Hepatic stellate cell (primary cell): Measurements from ENCODE around the gene PALM2AKAP2.

Experiments
- DNase-seq: peaks from one replicate; pipeline ENCODE4 v3.0.0; 2011; ENCODE audit warnings: low spot score

Gene PALM2AKAP2

DNA sequence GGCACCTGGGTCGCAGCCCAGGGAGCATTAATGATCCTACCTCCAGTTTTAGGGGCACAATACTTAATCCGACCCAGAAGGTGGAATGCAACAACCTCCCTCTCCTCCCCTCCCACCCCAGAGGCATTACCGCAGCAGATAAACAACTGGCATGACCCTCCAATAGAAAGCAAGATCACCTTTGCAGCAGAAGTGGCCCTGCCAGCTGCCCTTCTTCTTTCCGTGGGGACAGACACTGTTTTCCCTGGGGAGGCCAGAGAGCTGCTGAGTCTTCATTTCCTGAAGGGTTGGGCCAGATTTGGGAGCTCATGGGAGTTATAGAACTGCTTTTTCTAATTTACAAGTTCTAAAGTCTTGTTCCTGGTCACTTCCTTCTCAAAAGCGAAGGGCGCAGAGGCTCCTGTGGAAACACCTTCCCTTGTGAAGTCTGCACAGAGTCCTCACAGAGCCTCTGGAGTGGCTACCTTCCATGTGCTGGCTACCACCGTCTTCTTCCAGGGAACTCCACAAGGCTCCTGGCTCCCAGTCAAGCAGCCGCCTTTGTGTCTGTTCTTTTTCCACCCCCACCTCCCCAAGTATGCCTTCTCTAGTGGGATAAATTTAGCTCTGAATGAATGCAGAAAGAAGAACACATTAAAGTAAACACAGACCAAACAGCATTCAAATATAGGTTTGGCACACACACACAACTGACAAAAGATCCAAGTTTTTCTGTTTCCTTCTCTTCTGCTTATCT is 8.0 kb upstream of the PALM2AKAP2 start:
- DNase-seq: no peak

DNA sequence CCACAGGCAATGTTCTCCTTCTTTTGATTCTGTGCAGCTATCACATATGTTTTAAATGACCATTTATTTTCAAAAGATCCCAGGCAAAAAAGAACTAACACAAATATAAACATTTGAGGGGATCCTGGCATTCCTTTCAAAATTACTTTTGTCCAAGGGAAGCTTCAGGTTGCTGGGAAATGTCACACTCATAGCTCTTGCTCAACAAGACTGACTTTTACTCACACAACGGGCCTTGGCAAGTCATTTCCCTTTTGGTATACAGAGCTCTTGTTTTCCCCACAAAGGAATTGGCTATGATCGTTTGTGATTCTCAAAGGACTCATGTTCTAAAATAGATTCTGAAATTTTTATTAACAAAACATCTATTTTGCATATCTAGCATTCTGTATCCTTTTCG is 4.5 kb upstream of the PALM2AKAP2 start:
- no peak for DNase-seq

DNA sequence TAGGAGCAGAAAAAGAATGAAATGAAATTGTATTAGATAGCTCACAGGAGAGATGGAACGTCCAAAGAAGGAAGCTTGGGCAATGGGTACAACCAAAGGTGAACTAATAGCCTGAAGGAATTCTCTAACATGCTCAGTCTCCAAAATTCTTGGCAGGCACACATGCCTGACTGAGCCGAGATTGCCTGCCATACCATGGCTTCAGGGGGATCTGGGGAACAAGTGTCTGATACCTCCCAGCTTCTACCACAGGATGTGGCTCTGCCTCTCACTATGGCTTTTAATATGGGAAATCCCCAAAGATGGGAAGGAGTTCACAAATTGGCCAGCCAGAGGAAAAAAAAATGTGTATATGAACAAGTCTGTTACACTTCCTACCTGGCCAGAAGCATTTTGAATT is 3.6 kb upstream of the PALM2AKAP2 start:
- no peak for DNase-seq

- no peak for DNase-seq
Measured at GRCh38 chr9:109780453-109781033, 545 bp downstream of the PALM2AKAP2 start.

DNA sequence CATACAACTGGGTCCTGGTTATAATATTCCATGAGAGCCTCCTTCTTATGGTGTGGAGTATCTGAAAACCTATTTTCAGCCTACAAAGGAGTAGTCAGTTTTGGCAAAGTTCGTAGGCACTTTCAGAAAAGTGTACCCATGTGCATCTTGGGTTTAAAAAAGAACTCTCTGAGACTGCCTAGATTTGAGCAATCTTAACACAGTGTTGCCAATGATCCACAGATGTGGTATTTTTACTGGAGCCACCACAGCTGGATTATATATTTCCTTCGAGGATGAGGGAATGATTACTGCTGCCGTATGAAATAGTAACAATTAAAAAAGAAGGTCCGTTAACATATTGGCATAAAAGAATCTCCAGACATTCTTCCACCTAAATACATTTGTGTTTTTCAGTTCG is 1.1 kb downstream of the PALM2AKAP2 start:
- no peak for DNase-seq

DNA sequence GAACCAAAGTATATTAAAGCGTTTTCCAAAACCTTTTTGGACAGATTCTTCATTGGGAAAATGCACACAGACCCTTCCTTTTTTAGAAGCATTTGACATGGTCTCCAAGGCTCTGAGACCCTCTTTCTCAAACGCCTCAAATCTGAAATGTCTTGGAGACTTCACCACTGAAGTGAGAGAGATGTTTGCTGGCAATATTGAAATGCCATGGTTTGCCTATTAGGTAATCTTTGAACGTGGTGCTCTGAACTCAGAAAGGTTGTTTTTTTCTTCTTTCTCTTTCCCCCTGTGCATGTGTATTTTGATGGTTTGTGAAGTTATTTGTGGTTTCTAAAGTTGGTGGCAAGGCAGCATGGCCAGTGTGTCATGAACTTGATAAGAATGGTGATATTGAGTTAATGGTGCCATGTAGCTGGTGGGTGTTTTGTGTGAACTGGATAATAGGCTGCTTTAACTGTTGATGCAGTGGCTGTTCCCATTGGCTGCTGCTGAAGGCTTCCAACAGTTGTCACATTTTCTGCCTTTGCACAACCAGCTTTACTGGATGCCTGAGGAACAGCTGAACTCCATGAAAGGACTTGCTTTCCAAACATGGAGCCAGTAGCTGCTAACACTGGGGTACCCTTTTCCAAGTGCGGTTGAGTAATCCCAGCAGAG is 1.7 kb downstream of the PALM2AKAP2 start:
- DNase-seq: no peak

DNA sequence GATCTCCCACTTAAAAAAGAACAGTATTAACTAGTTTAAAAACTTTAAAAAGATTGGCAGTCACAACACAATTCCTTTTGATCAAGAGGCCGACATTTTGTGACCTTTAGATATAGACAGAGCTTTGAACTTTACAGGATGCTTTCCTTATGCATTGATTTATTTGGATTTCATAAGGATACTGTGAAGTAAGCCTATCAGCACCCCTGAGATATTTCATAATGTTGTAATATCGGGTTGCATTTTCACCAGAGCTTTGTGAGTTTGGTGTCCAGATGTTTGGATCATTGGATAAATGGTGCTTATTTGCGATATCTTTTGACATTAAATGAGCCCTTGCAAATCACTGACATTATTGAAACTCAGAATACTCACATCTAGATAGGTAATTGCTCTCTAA is 7.7 kb downstream of the PALM2AKAP2 start:
- no peak for DNase-seq

DNA sequence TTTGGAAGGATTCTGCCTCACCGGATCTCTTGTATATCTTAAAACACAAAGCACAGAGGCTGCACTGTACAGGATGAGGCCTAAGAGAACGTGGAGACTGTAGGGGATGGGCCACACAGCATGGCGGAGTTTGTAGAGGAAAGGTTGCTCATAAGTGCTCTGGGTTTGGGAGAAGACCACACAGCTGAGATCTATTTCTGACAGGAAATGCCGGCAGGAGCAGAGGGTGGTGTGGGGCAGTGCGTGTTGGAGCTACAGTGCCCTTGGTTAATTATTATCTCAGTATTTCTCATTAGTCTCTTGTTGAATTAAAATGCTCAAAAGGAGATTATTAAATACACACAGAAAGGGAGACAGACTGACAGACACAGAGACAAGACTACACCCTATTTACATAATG is 9.6 kb downstream of the PALM2AKAP2 start:
- no peak for DNase-seq

GRCh38 chr9:109789971-109790370 is 10.0 kb downstream of the PALM2AKAP2 start:
- DNase-seq: no peak

DNA sequence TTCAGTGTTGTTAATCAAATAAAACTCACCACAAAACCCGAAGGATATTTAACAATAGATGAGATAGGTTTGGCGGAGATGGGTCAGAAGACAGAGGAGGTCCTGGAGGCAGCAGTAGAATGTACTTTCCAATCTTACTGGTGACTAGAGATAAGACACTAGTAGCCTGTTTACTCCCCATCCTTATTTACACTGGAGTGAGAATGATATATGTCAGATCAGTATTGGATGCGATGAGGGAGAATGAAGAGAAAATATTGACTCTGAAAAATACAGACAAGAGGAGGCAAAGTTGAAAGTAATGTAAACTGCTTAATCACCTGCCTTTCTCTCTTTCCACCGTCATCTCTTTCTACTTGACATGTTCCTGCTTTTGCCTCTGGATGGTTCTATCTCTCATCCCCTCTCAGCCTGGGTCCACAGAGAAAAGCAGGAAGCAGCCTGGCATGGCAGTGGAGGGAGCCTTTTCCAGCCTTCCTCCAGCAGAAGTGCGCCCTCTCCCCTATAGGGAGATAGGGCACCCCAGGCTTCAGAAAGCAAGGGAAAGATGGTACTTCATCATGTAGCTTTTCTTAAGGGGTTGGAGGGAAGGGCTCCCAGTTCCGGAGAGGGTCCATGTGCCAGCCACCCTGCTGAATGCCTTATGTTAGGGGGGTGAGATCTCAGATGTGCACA is 11.1 kb downstream of the PALM2AKAP2 start:
- no peak for DNase-seq

DNA sequence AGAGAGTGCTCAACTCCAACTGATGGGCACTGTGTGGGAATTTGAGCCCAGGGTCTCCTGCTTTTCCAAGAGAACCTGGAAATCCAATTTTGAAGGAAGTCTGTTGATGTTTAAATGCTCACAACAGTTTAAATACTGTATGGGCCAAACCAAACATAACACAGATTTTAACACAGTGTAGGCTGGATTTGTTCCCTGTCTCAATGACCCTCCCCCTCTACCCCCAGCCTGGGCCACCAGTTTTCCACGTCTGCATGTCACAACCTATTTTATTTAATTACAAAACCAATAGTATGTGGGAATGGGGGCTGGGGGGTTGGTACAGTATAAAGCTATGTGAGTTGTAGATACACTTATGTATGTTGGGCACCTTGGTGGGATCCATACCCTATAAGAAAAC is 11.7 kb downstream of the PALM2AKAP2 start:
- DNase-seq: no peak

- DNase-seq: peak; percentile 83
Measured at GRCh38 chr9:109792951-109793546, 13.1 kb downstream of the PALM2AKAP2 start.

DNA sequence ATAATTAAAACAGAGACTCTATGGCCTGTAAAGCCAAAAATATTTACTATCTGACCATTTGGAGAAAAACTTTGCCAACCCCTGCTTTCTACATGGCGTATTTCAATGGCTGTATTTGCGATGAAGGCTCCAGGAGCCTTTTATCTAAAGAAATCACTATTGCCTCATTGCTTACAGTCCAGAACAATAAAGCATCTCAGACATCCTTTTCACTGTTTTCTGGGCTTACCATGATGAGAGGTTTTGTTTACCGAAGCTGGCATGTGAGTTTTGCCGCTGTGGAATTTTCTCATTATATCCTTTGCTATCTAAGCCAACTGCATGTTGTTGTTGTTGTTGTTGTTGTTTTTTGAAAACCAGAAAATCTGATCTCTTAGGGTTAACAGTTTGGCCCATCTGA is 13.9 kb downstream of the PALM2AKAP2 start:
- no peak for DNase-seq

DNA sequence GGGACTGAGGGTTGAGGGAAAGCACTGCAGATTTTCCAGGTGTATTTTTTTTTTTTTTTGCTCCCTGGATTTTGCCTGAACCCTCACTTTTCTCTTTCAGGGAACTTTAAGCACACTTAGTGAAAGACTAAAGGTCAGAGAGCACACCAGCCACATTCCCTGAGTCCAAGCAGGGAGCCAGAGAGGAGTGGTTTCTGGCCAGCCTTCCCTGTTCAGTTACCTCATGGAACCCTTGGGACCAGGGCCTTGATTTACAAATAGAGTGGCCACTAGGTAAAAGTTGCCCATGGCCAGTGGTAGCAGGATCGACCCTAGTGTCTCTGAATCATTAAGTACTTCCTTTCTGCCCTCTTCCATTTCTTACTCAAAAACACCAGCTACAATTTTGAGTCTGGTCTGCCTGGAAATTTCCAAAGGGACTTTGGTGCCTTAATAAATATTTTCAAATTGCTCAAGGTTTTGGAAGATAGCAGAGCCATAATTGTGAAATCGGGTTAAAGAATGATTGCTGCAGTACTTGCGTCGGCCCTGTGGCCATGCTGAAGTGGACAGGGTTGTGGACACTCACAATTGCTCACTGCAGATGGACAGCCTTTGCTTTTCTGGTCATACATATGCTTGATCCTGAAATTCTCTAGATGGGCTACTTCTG is 14.5 kb downstream of the PALM2AKAP2 start:
- DNase-seq: no peak

- DNase-seq: no peak
Measured at GRCh38 chr9:109795613-109796012, 15.6 kb downstream of the PALM2AKAP2 start.

DNA sequence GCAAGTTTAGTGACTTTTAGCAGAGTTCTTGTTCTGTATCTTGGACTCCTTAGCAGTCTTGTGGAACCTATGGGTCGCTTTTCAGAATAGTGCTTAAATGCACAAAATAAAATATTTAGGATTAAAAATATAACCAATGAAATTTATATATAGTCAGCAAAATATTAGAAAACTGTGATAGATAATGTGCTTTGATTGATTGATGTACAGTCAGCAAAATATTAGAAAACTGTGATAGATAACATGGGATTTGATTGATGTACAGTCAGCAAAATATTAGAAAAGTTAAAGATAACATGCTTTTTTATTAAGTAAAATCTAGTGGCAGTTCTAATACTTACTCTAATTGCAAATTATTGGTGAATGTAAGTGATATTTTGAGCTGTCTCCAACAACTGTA is 16.1 kb downstream of the PALM2AKAP2 start:
- DNase-seq: no peak

GRCh38 chr9:109797006-109797405 is 17.0 kb downstream of the PALM2AKAP2 start:
- DNase-seq: no peak

DNA sequence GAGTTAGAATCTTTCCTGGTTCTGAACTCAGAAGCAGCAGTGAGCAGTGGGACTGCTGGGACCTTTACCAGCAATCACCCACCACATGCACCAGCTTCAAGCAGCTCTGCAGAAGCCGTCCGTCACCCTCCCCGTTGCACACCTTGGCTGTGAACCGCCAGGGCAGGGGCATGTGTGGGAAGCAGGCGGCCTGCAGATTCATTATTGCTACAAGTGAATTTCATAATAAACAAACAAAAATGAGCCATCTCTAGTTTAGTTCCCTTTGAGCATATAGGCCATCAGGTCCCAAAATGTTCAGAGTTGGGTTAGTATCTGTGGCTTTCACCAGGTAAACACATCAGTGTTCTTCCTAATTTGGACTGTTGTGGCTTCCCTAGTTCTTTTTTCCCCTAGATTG is 17.5 kb downstream of the PALM2AKAP2 start:
- no peak for DNase-seq

DNA sequence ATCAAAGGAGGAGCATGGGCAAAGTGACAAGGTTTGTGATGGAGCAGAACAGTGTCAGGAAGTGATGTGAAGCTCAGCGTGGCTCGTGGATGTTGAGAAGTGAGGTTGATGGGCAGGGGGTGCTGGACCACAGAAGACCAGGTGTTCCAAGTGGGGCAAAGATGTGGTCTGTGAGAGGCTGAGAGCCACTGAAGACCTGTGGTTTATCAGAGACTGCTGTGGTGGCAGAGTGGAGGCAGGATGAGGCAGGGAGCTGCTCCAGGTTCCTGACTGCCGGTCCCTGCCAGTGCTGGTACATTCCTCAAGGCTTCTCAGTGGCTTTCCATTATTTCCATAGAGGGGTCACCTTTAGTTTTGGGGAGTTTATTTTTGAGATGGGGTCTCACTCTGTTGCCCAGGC is 19.1 kb downstream of the PALM2AKAP2 start:
- no peak for DNase-seq

GRCh38 chr9:109799792-109800191 is 19.8 kb downstream of the PALM2AKAP2 start:
- peak; percentile 72 for DNase-seq

GRCh38 chr9:109801484-109801883 is 21.5 kb downstream of the PALM2AKAP2 start:
- DNase-seq: no peak

GRCh38 chr9:109802491-109802890 is 22.5 kb downstream of the PALM2AKAP2 start:
- no peak for DNase-seq
